Stimulated activated CD8-positive, alpha-beta memory T cell treated with anti-CD3 and anti-CD28 coated beads, Interleukin-15, amount 100 ng/mL, for 1 hour (primary cell): ENCODE data around the gene FAM76B.
"Not testable (repeated sequence)": the region's sequence is repeated elsewhere in the genome, so short reads cannot be mapped to it uniquely, and the experiment has no call there.

Experiments
- DNase-seq: peaks from one replicate; pipeline ENCODE4 v3.0.0-alpha.2; 2020; ENCODE audit warnings: low read depth

The FAM76B gene

DNA sequence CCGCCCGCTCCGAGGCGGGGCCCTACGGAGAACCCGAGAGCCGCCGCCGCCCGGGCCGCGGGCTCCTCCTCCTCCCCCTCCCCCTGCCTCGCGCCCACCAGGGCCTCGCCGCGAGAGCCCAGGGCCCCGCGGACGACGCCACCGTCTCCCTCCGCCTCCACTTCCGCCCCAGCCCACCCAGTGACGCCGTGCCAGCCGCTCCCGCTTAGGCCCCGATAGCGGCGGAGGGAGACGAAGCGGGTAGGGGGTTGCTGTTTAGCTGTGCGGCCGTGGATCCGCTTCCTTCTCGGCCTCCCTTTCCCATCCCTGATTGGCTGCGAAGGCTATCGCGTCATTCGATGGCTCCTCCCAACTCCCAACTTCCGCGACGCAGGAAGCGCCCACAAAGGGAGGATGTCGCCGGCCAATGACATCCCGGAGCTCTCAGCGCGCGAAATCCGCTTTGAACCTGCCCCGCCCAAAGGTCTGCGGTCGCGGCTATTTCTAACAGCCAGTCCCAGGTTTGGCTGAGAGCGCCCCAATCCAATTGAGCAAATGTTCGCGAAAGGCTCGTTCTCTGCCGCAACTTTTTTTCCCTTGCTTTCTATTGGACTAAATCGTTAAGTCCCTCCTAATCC lies at the start of gene FAM76B:
Gene FAM76B, minus strand, starts transcription at position 277 of the 617 bp plus-strand sequence. CDS start 304 bp downstream, outside the sequence.
- DNase-seq = peak; percentile 88

DNA sequence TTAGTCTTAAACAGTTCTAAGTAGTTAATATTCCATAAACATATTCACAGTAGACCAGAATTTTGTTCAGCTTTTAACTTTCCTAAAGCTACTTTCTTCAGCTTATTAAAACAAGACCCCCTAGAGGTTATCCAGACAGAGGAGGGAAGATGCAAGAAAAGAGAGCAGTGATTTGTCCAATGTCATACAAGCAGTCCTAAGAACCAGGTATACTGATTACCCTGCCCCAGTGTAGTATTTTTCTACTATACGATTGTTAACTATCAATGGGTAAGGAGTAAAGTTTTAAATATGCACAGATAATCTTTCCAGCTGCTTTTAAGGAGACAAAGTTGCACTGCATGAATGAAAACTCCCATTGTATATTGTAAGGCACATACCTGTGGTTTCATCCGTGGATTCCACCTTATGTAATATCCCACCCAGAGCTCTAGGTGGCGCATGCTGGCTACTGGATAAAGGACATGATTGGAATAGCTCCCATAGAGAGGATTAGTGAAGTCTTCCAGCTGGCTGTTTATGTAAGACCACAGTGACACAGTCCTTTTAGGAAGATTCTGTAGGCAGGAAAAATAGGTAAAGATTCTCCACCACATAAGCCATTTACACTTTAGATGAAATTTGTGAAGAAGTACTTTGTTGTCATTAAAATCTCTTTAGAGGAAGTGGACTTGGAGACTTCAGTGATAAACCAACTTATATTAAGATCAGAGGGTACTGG lies 46.3 kb upstream of the FAM76B start:
- peak; percentile 27 for DNase-seq

DNA sequence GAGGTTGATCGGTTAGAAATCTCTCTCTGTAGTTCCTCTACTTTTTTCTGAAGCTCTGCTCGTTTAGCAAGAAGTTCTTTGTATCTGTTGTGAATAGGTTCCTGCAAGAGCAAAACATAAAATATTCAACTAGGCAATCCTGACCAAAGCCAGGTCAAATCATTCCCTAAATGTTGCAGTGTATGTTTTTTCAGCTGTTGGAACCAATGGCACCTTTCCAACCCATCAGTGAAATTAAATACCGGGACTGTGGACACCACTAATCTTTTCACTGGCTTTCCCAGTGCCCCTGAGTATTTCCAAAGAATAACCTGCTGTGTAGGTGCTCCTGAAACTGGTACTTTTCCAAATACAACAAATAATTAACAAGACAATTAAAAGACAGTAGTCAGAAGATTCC lies 45.8 kb upstream of the FAM76B start:
- DNase-seq = no peak

GRCh38 chr11:95833378-95833777 lies 43.8 kb upstream of the FAM76B start:
- no peak for DNase-seq

GRCh38 chr11:95832763-95833162 lies 43.2 kb upstream of the FAM76B start:
- DNase-seq = no peak

- DNase-seq = no peak
Observed at GRCh38 chr11:95831198-95831883, 41.8 kb upstream of the FAM76B start.

- no peak for DNase-seq
Observed at GRCh38 chr11:95829580-95830259, 40.1 kb upstream of the FAM76B start.

DNA sequence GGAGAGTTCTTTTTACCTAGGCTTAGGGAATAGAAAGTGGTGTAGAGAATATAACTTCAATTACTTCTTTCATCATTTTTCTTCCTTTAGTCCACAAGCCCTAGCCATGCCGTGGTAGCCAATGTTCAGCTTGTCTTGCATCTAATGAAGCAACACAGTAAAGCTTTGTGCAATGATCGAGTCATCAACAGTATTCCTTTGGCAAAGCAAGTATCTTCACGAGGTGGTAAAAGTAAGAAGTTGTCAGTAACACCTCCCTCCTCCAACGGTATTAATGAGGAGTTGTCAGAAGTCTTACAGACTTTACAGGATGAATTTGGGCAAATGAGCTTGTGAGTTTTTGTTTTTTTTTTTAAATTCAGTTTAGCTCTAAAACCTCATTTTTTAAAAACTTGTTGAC lies 38.1 kb upstream of the FAM76B start:
- no peak for DNase-seq

- DNase-seq = no peak
Observed at GRCh38 chr11:95821640-95822039, 32.1 kb upstream of the FAM76B start.

DNA sequence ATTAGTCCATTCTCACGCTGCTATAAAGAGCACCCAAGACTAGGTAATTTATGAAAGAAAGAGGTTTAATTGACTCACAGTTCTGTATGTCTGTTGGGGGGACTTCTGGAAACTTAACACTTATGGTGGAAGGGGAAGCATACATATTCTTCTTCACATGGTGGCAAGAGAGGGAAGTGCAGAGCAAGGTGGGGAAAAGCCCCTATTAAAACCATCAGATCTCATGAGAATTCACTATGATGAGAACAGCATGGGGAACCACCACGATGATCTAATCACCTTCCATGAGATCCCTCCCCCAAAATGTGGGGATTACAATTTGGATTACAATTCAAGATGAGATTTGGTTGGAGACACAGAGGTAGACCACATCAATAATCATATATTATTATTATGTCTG lies 26.5 kb upstream of the FAM76B start:
- DNase-seq = no peak

DNA sequence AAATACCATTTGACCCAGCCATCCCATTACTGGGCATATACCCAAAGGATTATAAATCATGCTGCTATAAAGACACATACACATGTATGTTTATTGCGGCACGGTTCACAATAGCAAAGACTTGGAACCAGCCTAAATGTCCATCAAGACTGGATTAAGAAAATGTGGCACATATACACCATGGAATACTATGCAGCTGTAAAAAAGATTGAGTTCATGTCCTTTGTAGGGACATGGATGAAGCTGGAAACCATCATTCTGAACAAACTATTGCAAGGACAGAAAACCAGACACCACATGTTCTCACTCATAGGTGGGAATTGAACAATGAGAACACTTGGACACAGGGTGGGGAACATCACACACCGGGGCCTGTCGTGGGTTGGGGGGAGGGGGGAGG lies 21.5 kb upstream of the FAM76B start:
- not testable (repeated sequence) for DNase-seq

GRCh38 chr11:95806464-95806863 lies 16.9 kb upstream of the FAM76B start:
- not testable (repeated sequence) for DNase-seq

DNA sequence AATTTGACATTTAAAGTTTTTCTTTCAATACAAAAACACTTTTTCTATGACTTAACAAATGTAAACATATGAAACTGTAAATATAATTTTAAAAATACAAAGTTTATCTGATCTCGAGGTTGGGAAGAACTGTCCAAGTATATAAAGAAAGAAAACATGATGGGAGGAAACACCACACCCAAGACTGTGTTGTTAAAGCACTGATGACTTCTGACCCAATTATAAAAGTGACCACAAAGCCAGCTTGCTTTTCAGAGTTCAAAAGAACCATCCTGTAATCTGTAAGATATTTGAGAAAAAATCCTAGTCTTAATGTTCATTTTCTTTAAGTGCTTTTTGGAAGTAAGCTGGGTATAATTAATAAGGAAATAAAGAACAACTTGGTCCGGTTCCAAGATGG lies 16.3 kb upstream of the FAM76B start:
- DNase-seq = no peak

- DNase-seq = no peak
Observed at GRCh38 chr11:95803973-95804372, 14.4 kb upstream of the FAM76B start.

GRCh38 chr11:95802806-95803205 lies 13.2 kb upstream of the FAM76B start:
- DNase-seq = no peak

DNA sequence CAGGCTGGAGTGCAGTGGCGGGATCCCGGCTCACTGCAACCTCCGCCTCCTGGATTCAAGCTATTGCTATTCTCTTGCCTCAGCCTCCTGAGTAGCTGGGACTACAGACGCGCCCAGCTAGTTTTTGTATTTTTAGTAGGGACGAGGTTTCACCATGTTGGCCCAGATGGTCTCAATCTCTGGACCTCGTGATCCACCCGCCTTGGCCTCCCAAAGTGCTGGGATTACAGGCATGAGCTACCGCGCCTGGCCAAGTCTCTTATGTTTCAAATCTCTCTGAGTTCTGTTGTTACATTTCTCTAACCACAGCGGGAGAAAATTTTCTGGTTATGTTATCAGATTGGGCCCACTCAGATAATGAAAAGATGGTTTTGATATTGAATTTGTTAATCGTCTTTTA lies 10.9 kb upstream of the FAM76B start:
- no peak for DNase-seq

DNA sequence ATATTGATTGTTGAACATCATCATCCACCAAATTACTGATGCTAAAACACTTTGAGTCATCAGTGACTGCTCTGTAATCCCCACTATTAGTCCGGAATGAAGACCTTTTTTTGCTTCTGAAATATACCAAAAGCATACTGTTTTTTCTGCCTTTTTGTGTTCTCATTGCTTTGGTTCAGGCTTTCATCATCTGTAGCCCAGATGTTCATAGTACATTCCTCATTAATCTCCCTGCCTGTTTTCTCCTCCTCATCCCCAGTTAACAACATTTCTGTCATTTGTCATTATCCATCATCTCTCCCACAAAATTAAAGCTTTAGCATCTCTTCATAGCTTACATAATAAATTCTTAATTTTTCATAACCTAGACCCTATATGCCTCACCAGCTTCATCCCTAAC lies 10.0 kb upstream of the FAM76B start:
- no peak for DNase-seq

DNA sequence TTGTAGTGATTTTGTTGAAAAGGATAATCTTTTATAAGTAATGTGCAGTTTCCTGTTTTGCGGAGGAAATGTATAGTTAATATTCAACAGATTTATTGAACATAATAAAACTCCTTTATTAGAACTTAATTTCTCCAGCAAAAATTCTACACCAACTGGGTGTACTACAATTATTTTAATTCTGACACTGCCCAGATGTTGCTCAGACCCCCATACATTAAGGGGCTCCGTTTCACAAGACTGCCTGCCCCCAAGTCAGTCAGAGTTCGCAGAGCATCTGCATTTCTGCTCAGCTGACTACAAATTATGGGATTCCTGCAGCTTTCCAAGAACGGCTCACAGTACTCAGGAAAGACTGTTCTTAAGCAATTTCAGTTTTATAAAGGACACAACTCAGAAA lies 6.9 kb upstream of the FAM76B start:
- no peak for DNase-seq

- no peak for DNase-seq
Observed at GRCh38 chr11:95795627-95796295, 6.2 kb upstream of the FAM76B start.

GRCh38 chr11:95794086-95794485 lies 4.5 kb upstream of the FAM76B start:
- no peak for DNase-seq

DNA sequence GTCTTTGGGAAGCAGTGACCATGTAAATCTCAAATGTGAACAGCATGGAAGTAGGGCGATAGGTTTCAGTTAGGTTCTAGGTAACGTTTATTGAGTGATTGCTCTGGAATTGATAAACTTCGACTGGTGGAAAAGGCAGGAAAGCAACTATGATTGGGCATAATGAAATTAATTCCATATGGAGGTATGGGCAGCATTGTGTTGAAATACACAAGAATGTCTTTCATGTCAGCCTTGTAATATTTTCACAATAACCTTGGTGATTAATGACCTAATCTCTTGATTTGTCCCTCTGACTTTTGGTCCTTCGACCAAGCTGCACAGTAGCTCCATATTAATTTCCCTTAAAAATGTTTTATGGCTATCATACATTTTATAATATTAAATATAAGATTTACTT lies 3.5 kb upstream of the FAM76B start:
- no peak for DNase-seq

DNA sequence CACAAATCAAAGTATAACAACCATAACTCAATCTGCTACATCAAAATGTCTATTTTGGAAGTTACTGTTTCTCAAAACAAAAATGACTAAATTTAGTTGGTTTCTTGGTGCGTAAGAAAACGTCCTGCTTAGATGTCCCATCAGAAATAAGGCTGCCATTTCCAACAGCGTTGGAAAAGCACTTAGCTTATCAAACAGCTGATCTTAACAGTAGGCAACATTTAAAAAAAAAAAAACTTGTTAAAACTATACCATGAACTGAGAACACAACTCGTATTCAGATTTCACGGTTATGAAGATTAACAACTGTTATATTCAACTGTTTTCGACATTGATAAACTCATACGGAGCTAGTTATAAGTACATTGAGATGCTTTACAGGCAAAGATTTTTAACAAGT lies 3.1 kb upstream of the FAM76B start:
- DNase-seq = no peak
